Upper lobe of left lung (tissue), 4 donors: Measurements from ENCODE around the gene RERE.

Source experiments
- POLR2A ChIP-seq, 4 donors: fragments of 450-650 bp; IDR thresholded peaks; one replicate each; pipeline ENCODE4 v1.5.1; 2016 to 2017; ENCODE audit warnings: antibody characterized with exemption in 4 of 4, mild to moderate bottlenecking in 2 of 4
- POLR2AphosphoS5 ChIP-seq, 2 donors: sonication (generic); formaldehyde crosslinking; IDR thresholded peaks; one replicate each; pipeline ENCODE4 v1.5.1; 2017; ENCODE audit warnings: antibody characterized with exemption in 2 of 2
- TF ChIP-seq, protein P1 (sequence below), 6 experiments: fragments of 450-650 bp in 4 of 6; fragments of 200-600 bp in 2 of 6; sonication (generic) in 2 of 6; IDR thresholded peaks; one replicate each; pipeline ENCODE4 v1.5.1; 2016 to 2019; ENCODE audit warnings: antibody characterized with exemption in 6 of 6

DNA sequence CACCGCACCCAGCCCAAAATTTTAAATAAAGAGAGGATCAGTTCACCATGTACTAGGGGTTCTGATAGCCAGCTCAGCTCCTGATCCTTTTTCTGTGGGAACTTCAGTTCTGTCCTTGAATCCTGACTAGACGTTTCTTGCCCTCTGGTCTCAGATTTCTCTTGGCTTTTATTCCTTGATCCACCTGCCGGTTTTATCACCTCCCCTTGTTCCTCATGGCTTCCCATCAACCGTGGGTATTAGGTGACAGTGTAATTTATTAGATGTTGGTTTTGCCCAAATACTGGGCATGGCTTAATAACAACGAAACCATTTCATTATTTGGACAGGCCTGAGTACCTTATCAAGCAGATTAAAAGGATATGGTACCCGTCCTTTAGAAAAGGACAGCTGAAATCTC lies 477.0 kb downstream of the RERE start:
- no peak for TF ChIP-seq POLR2AphosphoS5 (IDR thresholded peaks at IDR 0.05)
- no peak for TF ChIP-seq POLR2A (IDR thresholded peaks at IDR 0.05)
- TF ChIP-seq, protein P1, sequence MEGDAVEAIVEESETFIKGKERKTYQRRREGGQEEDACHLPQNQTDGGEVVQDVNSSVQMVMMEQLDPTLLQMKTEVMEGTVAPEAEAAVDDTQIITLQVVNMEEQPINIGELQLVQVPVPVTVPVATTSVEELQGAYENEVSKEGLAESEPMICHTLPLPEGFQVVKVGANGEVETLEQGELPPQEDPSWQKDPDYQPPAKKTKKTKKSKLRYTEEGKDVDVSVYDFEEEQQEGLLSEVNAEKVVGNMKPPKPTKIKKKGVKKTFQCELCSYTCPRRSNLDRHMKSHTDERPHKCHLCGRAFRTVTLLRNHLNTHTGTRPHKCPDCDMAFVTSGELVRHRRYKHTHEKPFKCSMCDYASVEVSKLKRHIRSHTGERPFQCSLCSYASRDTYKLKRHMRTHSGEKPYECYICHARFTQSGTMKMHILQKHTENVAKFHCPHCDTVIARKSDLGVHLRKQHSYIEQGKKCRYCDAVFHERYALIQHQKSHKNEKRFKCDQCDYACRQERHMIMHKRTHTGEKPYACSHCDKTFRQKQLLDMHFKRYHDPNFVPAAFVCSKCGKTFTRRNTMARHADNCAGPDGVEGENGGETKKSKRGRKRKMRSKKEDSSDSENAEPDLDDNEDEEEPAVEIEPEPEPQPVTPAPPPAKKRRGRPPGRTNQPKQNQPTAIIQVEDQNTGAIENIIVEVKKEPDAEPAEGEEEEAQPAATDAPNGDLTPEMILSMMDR (IDR thresholded peaks at IDR 0.05), result no peak
